Activated T-cell treated with anti-CD3 and anti-CD28 coated beads, Interleukin-2, amount 50 U/mL, for 48 hours (primary cell): ENCODE results near the gene HDC.

ENCODE experiments used
- DNase-seq, 2 experiments: peaks; one replicate each; pipeline ENCODE4 v3.0.0-alpha.2; 2020

HDC gene

GRCh38 chr15:50265620-50266019 is at the start of gene HDC:
HDC (minus strand) TSS chr15:50265726; CDS start chr15:50265623, 103 bp downstream.
- no peak for DNase-seq

DNA sequence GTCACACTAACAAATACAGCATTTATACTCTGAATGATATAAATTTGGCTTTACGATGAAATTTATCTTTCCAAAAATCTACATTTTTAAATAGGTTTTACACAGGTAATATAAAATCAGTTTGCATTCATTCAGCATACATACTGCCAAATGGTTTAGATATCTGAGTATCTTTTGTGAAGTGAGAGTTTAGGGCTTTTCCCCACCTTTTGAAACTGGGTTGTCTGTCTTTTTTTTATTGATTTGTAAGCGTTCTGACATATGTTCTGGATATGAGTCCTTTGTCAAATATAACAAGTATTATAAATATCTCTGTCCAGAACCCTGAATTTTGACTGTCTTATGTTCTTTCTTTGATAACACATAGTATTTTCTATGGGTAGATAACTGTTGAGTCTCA is 47.1 kb upstream of the HDC start:
- no peak for DNase-seq

DNA sequence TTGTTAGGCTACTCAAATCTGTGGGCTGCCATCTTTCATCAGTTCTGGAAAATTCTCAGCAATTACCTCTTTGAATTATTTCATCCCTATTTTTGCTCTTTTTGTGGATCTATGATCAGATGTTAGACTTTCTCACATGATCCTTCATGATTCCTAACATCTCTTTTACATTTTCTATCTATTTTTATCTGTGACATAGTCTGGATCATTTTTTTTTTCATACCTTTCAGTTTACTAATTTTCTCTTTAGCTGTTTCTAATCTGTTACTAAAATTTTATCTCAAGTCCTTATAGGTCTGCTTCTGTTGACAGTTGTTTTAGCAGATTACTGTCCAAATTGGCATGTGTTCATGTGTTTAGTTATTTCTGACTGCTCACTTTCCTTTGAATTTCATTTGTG is 42.3 kb upstream of the HDC start:
- no peak for DNase-seq

DNA sequence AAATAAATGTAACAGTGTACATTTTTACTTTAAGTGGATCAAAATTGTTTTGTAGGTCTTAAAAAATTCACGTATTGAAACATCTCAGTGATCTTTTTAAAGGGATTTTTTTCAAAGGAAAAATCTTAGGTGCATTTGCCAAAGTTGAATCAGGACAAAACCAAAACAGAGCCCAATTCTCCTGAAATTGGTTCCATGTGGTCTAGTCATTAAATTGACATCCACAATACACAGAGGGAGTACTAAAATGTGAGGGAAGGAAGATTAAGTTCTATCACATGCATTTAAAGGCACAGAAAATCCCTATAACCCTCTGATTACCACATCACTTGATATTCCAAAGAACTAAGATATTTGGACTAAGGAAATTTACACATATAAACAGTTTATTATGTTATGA is 39.3 kb upstream of the HDC start:
- no peak for DNase-seq

GRCh38 chr15:50302581-50302980 is 37.1 kb upstream of the HDC start:
- no peak for DNase-seq

- no peak for DNase-seq
These were observed 32.8 kb upstream of the HDC start for GRCh38 chr15:50298340-50298739.

- DNase-seq: no peak
These were observed 30.4 kb upstream of the HDC start for GRCh38 chr15:50295966-50296365.

- no peak for DNase-seq
These were observed 24.2 kb upstream of the HDC start for GRCh38 chr15:50289749-50290148.

DNA sequence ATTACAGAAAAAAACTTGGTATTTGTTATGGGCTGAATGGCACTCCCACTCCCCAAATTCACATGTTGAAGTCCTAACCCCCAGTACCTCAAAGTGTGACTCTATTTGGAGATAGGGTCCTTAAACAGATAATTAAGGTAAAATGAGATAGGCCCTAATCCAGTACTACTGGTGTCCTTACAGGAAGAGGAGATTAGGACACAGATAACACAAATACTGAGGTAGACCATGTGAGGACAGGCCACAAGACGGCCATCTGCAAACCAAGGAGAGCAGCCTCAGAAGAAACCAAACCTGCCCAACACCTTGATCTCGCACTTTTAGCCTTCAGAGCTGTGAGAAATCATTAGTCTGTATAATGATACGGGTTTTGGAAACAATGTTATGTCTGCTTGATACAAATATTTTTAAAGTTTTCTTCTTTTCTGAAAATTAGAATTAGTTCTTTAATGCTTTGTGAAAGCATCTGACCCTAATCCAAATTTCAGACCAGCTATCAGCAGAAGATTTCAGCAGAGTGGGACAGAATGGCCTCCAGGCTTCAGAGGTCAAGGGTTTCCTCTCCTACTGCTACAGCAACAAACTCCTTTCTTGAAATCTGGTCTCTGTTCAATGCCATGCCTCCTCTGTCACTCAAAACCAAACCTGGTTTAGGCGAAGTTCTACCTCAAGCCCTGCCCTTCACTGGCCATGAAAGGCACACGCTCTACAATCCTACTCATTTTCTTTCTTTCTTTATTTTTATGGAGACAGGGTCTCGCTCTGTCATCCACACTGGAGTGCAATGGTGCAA is 22.0 kb upstream of the HDC start:
- DNase-seq: no peak

DNA sequence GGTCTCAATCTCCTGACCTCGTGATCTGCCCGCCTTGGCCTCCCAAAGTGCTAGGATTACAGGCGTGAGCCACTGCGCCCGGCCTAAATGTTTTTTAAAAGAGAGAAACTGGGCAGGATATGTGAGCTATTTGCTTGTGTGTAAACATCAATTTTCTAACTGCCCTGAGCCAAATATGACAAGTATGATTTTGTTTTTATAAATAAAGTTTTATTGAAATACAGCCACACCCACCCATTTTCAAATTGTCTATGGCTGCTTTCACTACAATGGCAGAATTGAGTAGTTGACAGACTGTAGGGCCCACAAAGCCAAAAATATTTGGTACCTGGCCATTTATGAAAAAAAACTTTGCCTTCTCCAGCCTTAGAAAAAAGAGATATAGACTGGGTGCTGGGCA is 15.9 kb upstream of the HDC start:
- DNase-seq: no peak

GRCh38 chr15:50280271-50280670 is 14.7 kb upstream of the HDC start:
- no peak for DNase-seq

- DNase-seq: no peak
These were observed 13.0 kb upstream of the HDC start for GRCh38 chr15:50278496-50278895.

DNA sequence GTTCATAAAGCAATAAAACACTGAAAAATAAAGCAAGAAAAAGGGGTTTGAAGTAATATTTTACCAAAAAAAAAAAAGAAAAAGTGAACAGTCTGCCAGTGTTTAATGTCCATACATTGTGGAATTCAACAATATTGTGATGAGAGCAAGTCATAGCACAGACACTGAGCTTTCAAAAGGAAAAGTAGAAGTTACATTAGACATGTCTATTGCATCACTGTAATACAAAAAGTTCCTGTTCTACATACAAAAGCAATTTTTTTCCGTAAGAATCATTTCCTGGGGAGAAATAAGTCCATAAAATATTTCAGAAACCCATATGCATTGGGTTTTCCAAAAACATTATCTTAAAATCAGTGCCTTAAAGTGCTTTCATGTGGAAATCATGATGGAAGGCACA is 11.8 kb upstream of the HDC start:
- DNase-seq: no peak

GRCh38 chr15:50275908-50276307 is 10.4 kb upstream of the HDC start:
- no peak for DNase-seq

DNA sequence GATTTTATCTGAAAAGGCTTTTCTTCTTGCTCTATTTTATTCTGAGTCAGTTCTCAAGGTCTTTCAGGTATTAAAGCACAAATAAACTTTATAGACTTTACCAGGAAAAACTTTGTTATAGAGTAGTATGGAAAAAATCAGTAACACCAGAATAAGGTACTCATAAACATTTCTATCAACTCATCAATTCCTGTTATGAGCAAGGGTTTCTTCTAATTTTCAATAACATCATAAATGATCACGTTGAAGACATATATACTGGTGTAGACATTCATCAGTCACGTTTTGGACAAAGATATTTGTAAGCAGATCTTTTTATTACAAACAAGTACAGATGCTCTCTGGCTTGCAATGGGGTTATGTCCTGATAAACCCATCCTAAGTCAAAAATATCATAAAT is 9.6 kb upstream of the HDC start:
- DNase-seq: no peak

DNA sequence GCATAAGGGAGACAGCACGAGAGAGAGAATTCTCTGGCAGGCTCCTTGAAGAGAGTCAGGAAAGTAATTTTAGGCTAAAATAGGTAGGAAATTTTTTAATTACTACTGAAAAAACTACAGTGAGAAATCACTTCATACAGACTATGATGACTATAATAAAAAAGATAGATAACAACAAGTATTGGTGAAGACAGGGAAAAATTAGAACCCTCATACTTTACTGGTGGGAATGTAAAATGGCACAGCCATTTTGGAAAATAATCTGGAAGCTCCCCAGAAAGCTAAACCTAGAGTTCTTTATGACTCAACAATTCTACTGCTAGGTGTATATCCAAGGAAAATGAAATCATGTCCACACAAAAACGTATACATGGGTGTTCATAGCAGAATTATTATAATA is 2.1 kb upstream of the HDC start:
- DNase-seq: no peak

- peak; percentile 66 to 70 for DNase-seq
These were observed 3.0 kb downstream of the HDC start for GRCh38 chr15:50262533-50262932.

- DNase-seq: peak; percentile 42 to 43
These were observed 3.5 kb downstream of the HDC start for GRCh38 chr15:50261981-50262380.

- no peak for DNase-seq
These were observed 4.5 kb downstream of the HDC start for GRCh38 chr15:50260969-50261496.

DNA sequence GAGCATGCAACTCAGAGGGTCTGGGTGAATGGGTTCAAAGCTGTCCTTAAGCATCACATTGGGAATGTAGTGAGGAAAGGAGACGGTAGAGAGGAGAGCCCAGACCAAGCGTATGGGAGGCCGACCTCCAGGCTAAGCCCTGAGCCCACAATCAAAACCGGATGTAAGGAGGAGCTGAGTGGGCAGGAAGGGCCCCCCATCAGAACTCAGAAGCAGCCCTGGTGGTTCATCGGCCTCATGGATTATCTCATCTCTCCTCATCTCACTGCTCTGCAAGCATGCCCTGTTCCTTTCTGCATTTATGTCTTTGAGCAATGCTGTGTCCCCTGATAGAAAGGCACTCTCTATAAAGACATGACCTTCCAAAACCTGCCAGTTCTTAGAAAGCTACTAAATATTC is 6.2 kb downstream of the HDC start:
- no peak for DNase-seq

GRCh38 chr15:50257924-50258323 is 7.6 kb downstream of the HDC start:
- DNase-seq: no peak

DNA sequence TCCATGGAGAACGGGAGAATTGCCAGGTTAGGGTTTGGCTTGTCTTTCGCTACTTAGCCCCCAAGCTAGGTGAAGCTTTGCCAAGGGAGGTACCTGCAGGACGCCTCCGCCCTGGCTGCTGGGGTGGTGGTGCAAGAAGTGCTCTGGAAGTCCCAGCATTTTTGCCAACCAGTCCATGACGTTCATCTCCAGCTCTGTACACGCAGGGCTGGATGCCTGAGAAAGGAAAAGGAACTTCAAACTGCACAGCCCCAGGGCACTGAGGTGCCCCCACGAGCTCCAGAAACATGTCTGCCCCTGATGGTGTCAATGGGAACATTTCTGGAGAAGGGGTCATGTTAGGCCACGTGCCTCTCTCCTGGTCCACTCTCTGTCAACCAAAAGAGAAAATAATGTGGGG is 8.2 kb downstream of the HDC start:
- DNase-seq: no peak

- DNase-seq: no peak
These were observed 9.1 kb downstream of the HDC start for GRCh38 chr15:50256188-50257041.

- DNase-seq: no peak
These were observed 13.0 kb downstream of the HDC start for GRCh38 chr15:50252556-50252955.
